Measurements from ENCODE around the gene LNX1.

The LNX1 gene

DNA sequence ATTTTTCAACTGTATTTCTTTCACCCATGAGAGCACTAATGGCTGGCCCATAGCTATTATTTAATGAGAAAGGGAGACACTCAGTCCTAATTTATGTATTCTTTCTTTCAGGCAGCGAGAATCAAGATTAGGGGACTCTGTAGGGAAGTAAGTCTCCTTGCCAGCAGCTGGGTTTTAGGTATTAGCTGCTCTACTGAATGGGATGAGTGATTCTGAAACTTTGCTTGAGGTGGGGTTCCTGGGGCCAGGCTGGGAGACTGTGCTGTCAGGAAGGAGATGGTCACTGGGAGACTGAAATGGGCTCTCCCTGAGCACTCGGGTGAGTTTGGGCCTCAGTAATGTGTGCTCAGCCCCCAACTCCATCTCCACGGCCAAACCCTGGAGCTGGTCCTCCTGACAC is 78.7 kb downstream of the LNX1 start:
- no peak overlapping the region for H3K27ac ChIP-seq
- H3K4me2 ChIP-seq (ENCODE audit: low read length) = no peak overlapping the region
- H3K79me2 ChIP-seq = no peaks in the 10 kb centered on the region
- H3K4me3 ChIP-seq (ENCODE audit: low read depth, low read length) = no peak overlapping the region
- TF ChIP-seq CTCF (IDR thresholded peaks at IDR 0.05) = no peak
- H3K36me3 ChIP-seq (ENCODE audit: control insufficient read depth, insufficient read depth, low read length) = no peaks in the 10 kb centered on the region
- no peaks in the 10 kb centered on the region for H3K4me1 ChIP-seq
- H3K9me3 ChIP-seq (ENCODE audit: control insufficient read depth, low read length) = no peaks in the 10 kb centered on the region
- H2AFZ ChIP-seq = no peak overlapping the region
- no peak overlapping the region for H3K9ac ChIP-seq
- H3K27me3 ChIP-seq (ENCODE audit: control insufficient read depth, insufficient read depth, low read length) = no peaks in the 10 kb centered on the region

DNA sequence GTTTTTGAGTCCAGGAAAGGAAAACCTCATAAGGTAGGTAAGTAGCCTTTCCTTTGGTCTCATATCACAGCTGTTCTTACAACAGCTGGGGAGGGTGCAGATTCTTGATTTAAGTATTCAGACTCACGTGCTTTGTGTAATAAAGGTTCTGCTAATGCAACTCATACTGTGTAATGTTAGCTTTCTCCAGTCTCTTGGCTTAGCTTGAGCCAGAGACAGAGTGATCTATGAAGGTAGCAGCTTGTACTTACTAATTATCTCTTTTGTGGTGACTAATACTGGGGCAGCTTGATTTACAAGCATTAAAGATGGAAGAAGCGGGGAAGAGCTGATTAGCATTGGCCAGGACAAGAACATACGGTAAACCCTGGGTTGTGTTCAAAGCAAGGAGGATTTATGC is 80.3 kb downstream of the LNX1 start:
- Histone ChIP-seq H3K27ac (no peak overlapping the region), H3K4me2 (ENCODE audit: low read length) (no peak overlapping the region), H3K9me3 (ENCODE audit: control insufficient read depth, low read length) (no peaks in the 10 kb centered on the region), H3K4me1 (no peaks in the 10 kb centered on the region), H3K27me3 (ENCODE audit: control insufficient read depth, insufficient read depth, low read length) (no peaks in the 10 kb centered on the region), H3K4me3 (ENCODE audit: low read depth, low read length) (no peak overlapping the region), H3K9ac (no peak overlapping the region), H3K36me3 (ENCODE audit: control insufficient read depth, insufficient read depth, low read length) (no peaks in the 10 kb centered on the region), H2AFZ (no peak overlapping the region), H3K79me2 (no peaks in the 10 kb centered on the region)
- no peak for TF ChIP-seq CTCF (IDR thresholded peaks at IDR 0.05)

- Histone ChIP-seq H3K27ac (no peak overlapping the region), H3K79me2 (no peaks in the 10 kb centered on the region), H3K4me3 (ENCODE audit: low read depth, low read length) (no peak overlapping the region), H3K9me3 (ENCODE audit: control insufficient read depth, low read length) (no peaks in the 10 kb centered on the region), H3K4me1 (no peaks in the 10 kb centered on the region), H3K36me3 (ENCODE audit: control insufficient read depth, insufficient read depth, low read length) (no peaks in the 10 kb centered on the region), H3K27me3 (ENCODE audit: control insufficient read depth, insufficient read depth, low read length) (no peaks in the 10 kb centered on the region), H2AFZ (no peak overlapping the region), H3K4me2 (ENCODE audit: low read length) (no peak overlapping the region), H3K9ac (no peak overlapping the region)
- TF ChIP-seq CTCF (IDR thresholded peaks at IDR 0.05) = no peak
Observed at GRCh38 chr4:53510321-53510720, 81.0 kb downstream of the LNX1 start.

DNA sequence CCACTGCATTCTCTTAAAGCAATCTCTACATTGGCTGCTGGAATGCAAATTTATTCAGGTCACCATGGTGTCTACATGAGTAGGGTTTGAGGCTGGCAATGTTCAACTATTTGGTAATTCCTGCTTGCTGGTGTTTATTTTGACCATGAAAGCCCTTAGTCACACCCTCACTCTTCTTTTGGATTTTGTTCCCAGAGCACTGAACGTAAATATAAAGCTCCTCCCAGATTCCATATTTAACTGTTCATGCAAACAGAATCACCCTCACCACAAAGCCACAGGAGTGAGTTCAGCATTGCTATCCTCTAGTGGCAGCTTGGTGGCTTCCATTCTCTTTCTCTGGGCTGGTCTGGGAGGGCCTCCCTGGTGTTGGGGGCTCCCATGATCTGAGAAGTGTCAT is 82.8 kb downstream of the LNX1 start:
- TF ChIP-seq CTCF (IDR thresholded peaks at IDR 0.05) = no peak
- Histone ChIP-seq H3K4me2 (ENCODE audit: low read length) (no peak overlapping the region), H3K4me3 (ENCODE audit: low read depth, low read length) (no peak overlapping the region), H3K27me3 (ENCODE audit: control insufficient read depth, insufficient read depth, low read length) (no peaks in the 10 kb centered on the region), H2AFZ (no peak overlapping the region), H3K9me3 (ENCODE audit: control insufficient read depth, low read length) (no peaks in the 10 kb centered on the region), H3K27ac (no peak overlapping the region), H3K4me1 (no peaks in the 10 kb centered on the region), H3K79me2 (no peaks in the 10 kb centered on the region), H3K9ac (no peak overlapping the region), H3K36me3 (ENCODE audit: control insufficient read depth, insufficient read depth, low read length) (no peaks in the 10 kb centered on the region)

DNA sequence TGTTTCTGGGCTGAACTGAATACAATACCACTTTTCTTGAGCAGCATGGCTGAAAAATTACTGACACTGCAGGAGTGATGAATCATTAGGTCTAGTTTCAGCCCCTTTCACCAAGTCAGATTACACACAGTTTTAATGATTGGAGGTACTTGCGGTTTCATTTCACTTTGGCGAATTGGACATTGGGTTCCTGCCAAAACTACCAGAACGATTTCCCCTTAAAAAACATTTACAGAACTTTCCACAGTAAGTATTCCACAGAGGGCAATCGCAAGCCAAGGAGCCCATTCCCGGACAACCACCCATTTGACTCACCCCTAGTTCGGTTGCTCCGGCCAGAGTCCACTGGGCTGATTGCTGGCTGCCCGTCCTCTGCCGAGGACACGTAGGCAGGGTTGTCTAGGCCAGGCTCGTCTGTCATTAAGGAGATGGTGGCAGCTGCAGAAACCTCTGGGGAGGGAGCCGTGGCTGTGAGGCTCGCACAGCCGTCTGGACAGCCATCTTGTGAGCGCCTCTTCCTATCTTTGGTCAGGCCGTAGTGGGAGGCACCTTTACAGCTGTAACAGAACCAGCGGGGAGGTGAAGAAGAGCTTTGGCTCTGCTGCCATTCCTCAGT is 83.5 kb downstream of the LNX1 start:
- H3K4me1 ChIP-seq = no peaks in the 10 kb centered on the region
- no peaks in the 10 kb centered on the region for H3K9me3 ChIP-seq (ENCODE audit: control insufficient read depth, low read length)
- no peak overlapping the region for H3K9ac ChIP-seq
- no peak for TF ChIP-seq CTCF (IDR thresholded peaks at IDR 0.05)
- no peaks in the 10 kb centered on the region for H3K36me3 ChIP-seq (ENCODE audit: control insufficient read depth, insufficient read depth, low read length)
- peak overlapping the region; percentile 51 for H3K27ac ChIP-seq
- H3K27me3 ChIP-seq (ENCODE audit: control insufficient read depth, insufficient read depth, low read length) = no peaks in the 10 kb centered on the region
- H3K79me2 ChIP-seq = no peaks in the 10 kb centered on the region
- no peak overlapping the region for H3K4me3 ChIP-seq (ENCODE audit: low read depth, low read length)
- no peak overlapping the region for H3K4me2 ChIP-seq (ENCODE audit: low read length)
- no peak overlapping the region for H2AFZ ChIP-seq

All from parathyroid adenoma (tissue), 2 donors.